ENCODE measurements around the gene TMEM50B. TPM values are rescaled to one million over a fixed set of nuclear protein-coding genes. Genes with fewer than 3 reads are reported as not detected.

The TMEM50B gene
- total RNA-seq, 4 donors from 2014 or later = 77.7 to 155 (median 146) TPM

DNA sequence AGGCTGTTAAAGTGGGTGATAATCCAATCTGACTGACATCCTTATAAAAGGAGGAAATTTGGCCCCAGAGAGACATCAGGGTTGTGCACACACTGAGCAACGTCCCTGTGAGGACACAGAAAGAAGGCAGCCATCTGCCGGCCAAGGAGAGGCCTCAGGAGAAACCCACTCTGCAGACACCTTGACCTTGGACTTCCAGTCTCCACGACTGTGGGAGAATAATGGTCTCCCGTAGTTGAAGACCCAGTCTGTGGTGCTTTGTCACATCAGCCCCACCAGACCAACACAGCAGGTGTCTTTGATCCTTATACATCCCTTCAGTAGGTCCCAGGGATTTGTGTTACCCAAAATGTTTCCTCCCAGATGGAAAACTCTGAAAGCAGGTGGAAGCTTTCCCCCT is 16.0 kb upstream of the TMEM50B start:
- H3K4me1 ChIP-seq = peaks cover 0 to 9% (median 0%) of the 10 kb centered on the region in 4 donors
- no peak for DNase-seq (ENCODE audit: low spot score in 2 of 2)
- no peak overlapping the region for H3K27ac ChIP-seq
- no peak overlapping the region for H3K4me3 ChIP-seq
- H3K9me3 ChIP-seq = no peaks in the 10 kb centered on the region
- H3K27me3 ChIP-seq = no peaks in the 10 kb centered on the region
- 44 to 47% methylated on average over 3 to 4 of the region's 4 CpGs for WGBS, 2 donors
- no peak for TF ChIP-seq EP300 (IDR thresholded peaks at IDR 0.05)
- TF ChIP-seq, protein P1, sequence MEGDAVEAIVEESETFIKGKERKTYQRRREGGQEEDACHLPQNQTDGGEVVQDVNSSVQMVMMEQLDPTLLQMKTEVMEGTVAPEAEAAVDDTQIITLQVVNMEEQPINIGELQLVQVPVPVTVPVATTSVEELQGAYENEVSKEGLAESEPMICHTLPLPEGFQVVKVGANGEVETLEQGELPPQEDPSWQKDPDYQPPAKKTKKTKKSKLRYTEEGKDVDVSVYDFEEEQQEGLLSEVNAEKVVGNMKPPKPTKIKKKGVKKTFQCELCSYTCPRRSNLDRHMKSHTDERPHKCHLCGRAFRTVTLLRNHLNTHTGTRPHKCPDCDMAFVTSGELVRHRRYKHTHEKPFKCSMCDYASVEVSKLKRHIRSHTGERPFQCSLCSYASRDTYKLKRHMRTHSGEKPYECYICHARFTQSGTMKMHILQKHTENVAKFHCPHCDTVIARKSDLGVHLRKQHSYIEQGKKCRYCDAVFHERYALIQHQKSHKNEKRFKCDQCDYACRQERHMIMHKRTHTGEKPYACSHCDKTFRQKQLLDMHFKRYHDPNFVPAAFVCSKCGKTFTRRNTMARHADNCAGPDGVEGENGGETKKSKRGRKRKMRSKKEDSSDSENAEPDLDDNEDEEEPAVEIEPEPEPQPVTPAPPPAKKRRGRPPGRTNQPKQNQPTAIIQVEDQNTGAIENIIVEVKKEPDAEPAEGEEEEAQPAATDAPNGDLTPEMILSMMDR (IDR thresholded peaks at IDR 0.05) = no peak
- TF ChIP-seq POLR2A (IDR thresholded peaks at IDR 0.05) = no peak
- H3K36me3 ChIP-seq = no peaks in the 10 kb centered on the region

DNA sequence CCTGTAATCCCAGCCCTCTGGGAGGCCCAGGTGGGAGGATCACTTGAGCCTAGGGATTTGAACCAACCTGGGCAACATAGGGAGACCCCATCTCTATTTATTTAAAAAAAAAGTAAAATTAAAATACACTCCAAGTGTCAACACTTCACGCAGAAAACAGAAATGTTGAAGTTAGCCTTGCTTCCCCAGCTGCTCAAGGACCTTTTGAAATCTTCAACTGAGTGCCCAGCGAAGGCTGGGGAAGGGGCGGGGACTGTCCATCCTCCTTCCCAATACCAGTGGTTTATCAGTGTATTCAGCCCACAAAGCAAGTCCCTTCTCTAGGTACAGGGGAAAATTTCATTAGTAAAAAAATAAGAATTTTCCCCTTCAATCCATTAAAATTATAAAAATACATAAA is 14.0 kb upstream of the TMEM50B start:
- H3K27me3 ChIP-seq = no peaks in the 10 kb centered on the region
- no peaks in the 10 kb centered on the region for H3K36me3 ChIP-seq
- TF ChIP-seq, protein P1 (IDR thresholded peaks at IDR 0.05) = no peak
- TF ChIP-seq EP300 (IDR thresholded peaks at IDR 0.05) (no peak), POLR2A (IDR thresholded peaks at IDR 0.05) (no peak)
- no peak overlapping the region for H3K27ac ChIP-seq
- WGBS, 2 donors = 82 to 90% methylated on average over 3 of the region's 3 CpGs
- no peak for DNase-seq (ENCODE audit: low spot score in 2 of 2)
- no peaks in the 10 kb centered on the region for H3K9me3 ChIP-seq
- peaks cover 0 to 12% (median 0%) of the 10 kb centered on the region in 4 donors for H3K4me1 ChIP-seq
- H3K4me3 ChIP-seq = no peak overlapping the region

DNA sequence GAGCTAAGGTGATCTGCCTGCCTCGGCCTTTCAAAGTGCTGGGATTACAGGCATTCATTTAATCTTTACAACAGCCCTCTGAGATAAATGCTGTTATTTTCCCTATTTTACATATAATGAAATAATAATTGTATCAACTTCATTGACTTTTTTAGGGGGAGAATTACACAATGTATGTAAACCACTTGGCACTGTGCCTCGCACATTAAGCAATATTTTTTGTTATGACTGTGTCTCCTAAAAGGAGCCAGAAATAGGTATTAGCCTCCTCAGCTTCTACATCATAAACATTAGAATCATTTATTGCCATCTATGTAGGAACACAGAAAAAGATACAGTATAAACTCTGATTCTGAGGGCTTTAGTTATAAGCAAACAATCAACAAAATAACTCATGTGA is 12.8 kb upstream of the TMEM50B start:
- H3K4me3 ChIP-seq = no peak overlapping the region
- WGBS, 2 donors = 61 to 62% methylated on average over 2 of the region's 2 CpGs
- H3K4me1 ChIP-seq = peaks cover 0 to 12% (median 0%) of the 10 kb centered on the region in 4 donors
- H3K36me3 ChIP-seq = no peaks in the 10 kb centered on the region
- TF ChIP-seq POLR2A (IDR thresholded peaks at IDR 0.05) = no peak
- TF ChIP-seq, protein P1 (IDR thresholded peaks at IDR 0.05) = no peak
- no peak for TF ChIP-seq EP300 (IDR thresholded peaks at IDR 0.05)
- no peaks in the 10 kb centered on the region for H3K9me3 ChIP-seq
- no peaks in the 10 kb centered on the region for H3K27me3 ChIP-seq
- DNase-seq (ENCODE audit: low spot score in 2 of 2) = peak in 1 of 2 donors; percentile 14
- H3K27ac ChIP-seq = no peak overlapping the region

DNA sequence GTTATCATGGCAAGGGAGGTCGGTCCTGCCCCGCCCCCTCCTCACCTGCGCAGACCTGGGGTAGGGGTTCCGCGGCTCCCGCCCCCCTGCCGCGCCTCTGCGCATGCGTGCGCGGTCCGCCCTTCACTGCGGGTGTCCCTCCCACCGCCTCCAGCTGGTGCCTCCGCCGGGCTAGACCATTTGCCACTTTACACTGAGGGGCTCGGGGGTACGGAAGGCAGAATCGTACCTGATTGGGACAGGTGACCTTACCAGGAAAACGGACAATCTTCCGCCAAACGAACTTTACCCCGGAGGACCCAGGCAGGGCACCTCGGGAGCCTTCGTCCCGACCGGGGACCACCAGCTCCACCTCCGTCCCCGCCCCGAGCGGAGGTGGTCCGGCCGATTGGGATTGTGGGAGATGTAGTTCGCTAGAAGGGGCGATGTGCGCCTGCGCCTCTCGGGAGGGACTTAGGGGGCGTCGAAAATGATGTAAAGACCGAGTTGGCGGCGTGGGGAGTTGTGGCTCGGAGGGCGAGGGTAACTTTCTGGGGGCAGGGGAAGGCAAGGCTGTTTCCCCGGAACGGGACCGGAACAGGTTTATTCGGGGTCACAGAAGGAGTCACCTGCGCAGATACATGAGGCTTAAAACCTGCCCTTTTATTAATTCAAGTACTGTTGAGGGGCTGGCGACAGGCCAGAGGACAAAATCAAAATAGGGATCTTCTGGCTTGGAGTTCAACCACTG is 11.8 kb upstream of the TMEM50B start, which contains the start of gene DNAJC28:
TSS of gene DNAJC28 (minus strand) at position 344 of the 730 bp plus-strand sequence. CDS start 2,323 bp downstream, outside the sequence.
- TF ChIP-seq EP300 (IDR thresholded peaks at IDR 0.05) = peak; percentile 60 to 78
- no peak for TF ChIP-seq POLR2A (IDR thresholded peaks at IDR 0.05)
- TF ChIP-seq, protein P1 (IDR thresholded peaks at IDR 0.05) = peak in 1 of 5 experiments; percentile 12
- peak within 1 kb of the TSS; percentile 72 to 88 (median 82) for H3K27ac ChIP-seq
- peaks cover 0 to 12% (median 0%) of the 10 kb centered on the region in 4 donors for H3K4me1 ChIP-seq
- peak; percentile 77 to 87 for DNase-seq (ENCODE audit: low spot score in 2 of 2)
- H3K9me3 ChIP-seq = no peaks in the 10 kb centered on the region
- no peaks in the 10 kb centered on the region for H3K27me3 ChIP-seq
- H3K4me3 ChIP-seq = peak within 1 kb of the TSS; percentile 53 to 76 (median 66)
- 1% methylated on average over 41 to 48 of the region's 52 CpGs for WGBS, 2 donors
- no peaks in the 10 kb centered on the region for H3K36me3 ChIP-seq

DNA sequence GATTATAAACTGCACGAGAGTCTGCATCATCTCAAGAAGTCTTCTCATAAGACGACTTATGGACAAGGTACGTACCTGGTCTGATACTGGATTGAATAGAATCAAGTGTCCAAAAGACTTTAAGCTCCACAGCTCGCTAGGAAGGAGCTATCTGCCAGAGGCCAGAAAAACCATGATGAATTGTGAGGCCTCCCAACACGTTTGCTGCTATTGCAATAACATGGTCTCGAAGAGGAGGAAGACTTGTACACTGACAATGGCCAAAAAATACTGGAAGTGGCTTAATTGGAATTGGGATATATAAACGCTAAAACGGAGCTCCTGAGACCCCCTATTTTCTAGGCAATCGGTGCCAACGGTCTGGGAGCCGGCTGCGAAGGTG is 11.2 kb upstream of the TMEM50B start:
- H3K27me3 ChIP-seq = no peaks in the 10 kb centered on the region
- WGBS, 2 donors = 17 to 19% methylated on average over 12 of the region's 12 CpGs
- DNase-seq (ENCODE audit: low spot score in 2 of 2) = no peak
- H3K4me3 ChIP-seq = peak overlapping the region; percentile 53 to 76 (median 66)
- H3K4me1 ChIP-seq = peaks cover 0 to 12% (median 0%) of the 10 kb centered on the region in 4 donors
- H3K9me3 ChIP-seq = no peaks in the 10 kb centered on the region
- no peaks in the 10 kb centered on the region for H3K36me3 ChIP-seq
- peak overlapping the region; percentile 72 to 88 (median 82) for H3K27ac ChIP-seq
- TF ChIP-seq, protein P1 (IDR thresholded peaks at IDR 0.05) = no peak
- TF ChIP-seq EP300 (IDR thresholded peaks at IDR 0.05) (no peak), POLR2A (IDR thresholded peaks at IDR 0.05) (no peak)

Measured in tibial nerve (tissue), 4 donors.